GM20431 (cell line): ENCODE measurements around the gene STH.

ENCODE experiments used
- in situ Hi-C: fragments of 300-500 bp; cut with MseI, MboI; formaldehyde crosslinking; loops from one replicate; pipeline ENCODE4 v1.15.0; 2020; ENCODE audit warnings: low sequenced_read_pairs; ENCODE audit not compliant: unreplicated experiment

The STH gene

GRCh38 chr17:46020998-46021397 is 21.9 kb downstream of the STH start:
- in situ Hi-C loops, result loop anchor here (25.0 kb wide), 2 partner anchors 191 to 266 kb away; partner anchors contain the start of gene LRRC37A

GRCh38 chr17:46023366-46023765 is 24.3 kb downstream of the STH start:
- in situ Hi-C loops, result loop anchor here (25.0 kb wide), 2 partner anchors 189 to 264 kb away; partner anchors contain the start of gene LRRC37A

GRCh38 chr17:46023783-46024388 is 24.8 kb downstream of the STH start:
- in situ Hi-C loops, result loop anchor here (25.0 kb wide), 2 partner anchors 188 to 263 kb away; partner anchors contain the start of gene LRRC37A

GRCh38 chr17:46024590-46024989 is 25.5 kb downstream of the STH start:
- in situ Hi-C loops, result loop anchor here (25.0 kb wide), 2 partner anchors 188 to 263 kb away; partner anchors contain the start of gene LRRC37A

- in situ Hi-C loops, result no loop called here
These were observed 26.0 kb downstream of the STH start for GRCh38 chr17:46025060-46025459.

DNA sequence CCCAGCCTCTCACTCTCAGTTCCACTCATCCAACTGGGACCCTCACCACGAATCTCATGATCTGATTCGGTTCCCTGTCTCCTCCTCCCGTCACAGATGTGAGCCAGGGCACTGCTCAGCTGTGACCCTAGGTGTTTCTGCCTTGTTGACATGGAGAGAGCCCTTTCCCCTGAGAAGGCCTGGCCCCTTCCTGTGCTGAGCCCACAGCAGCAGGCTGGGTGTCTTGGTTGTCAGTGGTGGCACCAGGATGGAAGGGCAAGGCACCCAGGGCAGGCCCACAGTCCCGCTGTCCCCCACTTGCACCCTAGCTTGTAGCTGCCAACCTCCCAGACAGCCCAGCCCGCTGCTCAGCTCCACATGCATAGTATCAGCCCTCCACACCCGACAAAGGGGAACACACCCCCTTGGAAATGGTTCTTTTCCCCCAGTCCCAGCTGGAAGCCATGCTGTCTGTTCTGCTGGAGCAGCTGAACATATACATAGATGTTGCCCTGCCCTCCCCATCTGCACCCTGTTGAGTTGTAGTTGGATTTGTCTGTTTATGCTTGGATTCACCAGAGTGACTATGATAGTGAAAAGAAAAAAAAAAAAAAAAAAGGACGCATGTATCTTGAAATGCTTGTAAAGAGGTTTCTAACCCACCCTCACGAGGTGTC is 26.6 kb downstream of the STH start:
- in situ Hi-C loops, result no loop called here

DNA sequence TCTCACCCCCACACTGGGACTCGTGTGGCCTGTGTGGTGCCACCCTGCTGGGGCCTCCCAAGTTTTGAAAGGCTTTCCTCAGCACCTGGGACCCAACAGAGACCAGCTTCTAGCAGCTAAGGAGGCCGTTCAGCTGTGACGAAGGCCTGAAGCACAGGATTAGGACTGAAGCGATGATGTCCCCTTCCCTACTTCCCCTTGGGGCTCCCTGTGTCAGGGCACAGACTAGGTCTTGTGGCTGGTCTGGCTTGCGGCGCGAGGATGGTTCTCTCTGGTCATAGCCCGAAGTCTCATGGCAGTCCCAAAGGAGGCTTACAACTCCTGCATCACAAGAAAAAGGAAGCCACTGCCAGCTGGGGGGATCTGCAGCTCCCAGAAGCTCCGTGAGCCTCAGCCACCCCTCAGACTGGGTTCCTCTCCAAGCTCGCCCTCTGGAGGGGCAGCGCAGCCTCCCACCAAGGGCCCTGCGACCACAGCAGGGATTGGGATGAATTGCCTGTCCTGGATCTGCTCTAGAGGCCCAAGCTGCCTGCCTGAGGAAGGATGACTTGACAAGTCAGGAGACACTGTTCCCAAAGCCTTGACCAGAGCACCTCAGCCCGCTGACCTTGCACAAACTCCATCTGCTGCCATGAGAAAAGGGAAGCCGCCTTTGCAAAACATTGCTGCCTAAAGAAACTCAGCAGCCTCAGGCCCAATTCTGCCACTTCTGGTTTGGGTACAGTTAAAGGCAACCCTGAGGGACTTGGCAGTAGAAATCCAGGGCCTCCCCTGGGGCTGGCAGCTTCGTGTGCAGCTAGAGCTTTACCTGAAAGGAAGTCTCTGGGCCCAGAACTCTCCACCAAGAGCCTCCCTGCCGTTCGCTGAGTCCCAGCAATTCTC is 27.4 kb downstream of the STH start:
- in situ Hi-C loops, result no loop called here

DNA sequence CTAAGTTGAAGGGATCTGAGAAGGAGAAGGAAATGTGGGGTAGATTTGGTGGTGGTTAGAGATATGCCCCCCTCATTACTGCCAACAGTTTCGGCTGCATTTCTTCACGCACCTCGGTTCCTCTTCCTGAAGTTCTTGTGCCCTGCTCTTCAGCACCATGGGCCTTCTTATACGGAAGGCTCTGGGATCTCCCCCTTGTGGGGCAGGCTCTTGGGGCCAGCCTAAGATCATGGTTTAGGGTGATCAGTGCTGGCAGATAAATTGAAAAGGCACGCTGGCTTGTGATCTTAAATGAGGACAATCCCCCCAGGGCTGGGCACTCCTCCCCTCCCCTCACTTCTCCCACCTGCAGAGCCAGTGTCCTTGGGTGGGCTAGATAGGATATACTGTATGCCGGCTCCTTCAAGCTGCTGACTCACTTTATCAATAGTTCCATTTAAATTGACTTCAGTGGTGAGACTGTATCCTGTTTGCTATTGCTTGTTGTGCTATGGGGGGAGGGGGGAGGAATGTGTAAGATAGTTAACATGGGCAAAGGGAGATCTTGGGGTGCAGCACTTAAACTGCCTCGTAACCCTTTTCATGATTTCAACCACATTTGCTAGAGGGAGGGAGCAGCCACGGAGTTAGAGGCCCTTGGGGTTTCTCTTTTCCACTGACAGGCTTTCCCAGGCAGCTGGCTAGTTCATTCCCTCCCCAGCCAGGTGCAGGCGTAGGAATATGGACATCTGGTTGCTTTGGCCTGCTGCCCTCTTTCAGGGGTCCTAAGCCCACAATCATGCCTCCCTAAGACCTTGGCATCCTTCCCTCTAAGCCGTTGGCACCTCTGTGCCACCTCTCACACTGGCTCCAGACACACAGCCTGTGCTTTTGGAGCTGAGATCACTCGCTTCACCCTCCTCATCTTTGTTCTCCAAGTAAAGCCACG is 28.3 kb downstream of the STH start:
- in situ Hi-C loops, result no loop called here

- in situ Hi-C loops, result no loop called here
These were observed 28.9 kb downstream of the STH start for GRCh38 chr17:46027976-46028325.

DNA sequence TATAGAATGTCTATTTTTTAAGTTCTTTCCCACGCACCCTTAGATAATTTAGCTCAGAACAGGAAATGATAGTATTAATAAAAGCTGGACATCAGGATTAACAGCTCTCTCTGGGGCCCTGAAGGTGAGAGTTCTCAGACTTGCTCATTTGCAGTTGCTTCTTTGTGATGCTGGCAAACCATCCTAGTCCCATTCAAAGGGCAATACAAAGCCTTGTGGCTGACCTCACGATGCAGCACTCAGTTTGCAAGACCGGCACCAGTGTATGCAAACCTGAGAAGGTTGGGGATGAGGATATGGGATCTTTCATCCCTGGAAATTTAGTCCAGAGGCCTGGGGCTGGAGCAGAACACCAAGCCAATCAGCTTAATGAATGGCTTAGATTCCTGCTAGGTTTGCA is 29.3 kb downstream of the STH start:
- in situ Hi-C loops, result no loop called here

- in situ Hi-C loops, result no loop called here
These were observed 30.0 kb downstream of the STH start for GRCh38 chr17:46028981-46029565.

GRCh38 chr17:46029627-46030026 is 30.6 kb downstream of the STH start:
- in situ Hi-C loops, result no loop called here

DNA sequence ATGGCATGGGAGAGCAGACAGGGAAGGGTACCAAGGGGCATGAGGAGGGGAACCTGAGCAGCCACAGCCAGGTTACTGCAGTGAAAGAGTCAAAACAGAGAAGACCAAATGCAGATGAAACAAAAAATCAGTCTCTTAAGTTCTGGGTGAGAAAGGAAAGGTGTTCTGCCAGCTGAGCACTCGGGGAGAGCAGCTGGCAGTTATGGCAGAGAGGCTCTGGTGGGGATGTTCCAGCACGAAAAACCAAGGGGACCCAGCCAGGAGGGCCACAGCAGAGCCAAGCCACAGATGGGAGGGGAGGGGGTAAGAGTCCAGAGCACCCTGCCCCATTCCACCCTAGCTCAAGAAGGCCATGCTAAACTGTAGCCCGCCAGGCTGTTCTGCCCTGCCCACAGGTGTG is 31.7 kb downstream of the STH start:
- in situ Hi-C loops, result no loop called here

GRCh38 chr17:46031440-46031839 is 32.4 kb downstream of the STH start:
- in situ Hi-C loops, result no loop called here

DNA sequence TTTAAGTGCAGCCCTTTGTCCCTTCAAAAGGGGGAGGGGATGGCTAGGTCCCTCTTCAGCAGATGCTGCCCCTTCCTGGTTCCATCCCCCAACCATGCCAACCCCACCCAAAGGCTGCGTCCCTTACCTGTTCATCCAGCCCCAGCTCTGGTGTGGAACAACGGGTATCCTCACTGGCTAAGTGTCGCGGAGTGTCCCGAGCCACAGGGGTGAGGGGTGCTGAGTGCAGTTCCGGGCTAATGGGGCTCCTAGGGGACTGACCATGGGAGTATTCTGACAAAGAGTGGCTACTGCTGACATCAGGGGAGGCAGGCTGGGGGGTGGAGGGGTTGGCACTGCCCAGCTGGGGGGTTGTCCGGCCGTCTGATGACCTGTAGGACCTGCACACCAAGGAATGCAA is 32.9 kb downstream of the STH start:
- in situ Hi-C loops, result no loop called here

DNA sequence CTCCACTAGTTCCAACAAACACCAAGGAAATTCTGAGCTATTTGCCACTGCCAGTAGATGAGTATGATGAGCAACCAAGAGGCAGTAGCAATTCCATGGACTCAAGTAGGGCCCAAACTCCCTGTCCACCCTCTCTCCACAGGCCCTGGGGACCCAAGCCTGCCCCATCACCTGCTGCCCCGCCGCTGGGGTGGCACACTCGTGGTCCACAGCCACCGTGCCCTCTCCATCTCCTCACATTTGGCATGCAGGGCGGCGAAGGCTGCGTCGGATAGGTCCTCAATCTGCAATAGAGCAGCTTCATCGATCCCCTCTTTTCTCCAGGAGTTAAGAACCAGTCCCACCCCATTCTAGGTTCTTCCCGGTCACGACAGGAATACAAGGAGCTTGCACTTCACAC is 33.9 kb downstream of the STH start:
- in situ Hi-C loops, result no loop called here

GRCh38 chr17:46033392-46033791 is 34.3 kb downstream of the STH start:
- in situ Hi-C loops, result no loop called here

DNA sequence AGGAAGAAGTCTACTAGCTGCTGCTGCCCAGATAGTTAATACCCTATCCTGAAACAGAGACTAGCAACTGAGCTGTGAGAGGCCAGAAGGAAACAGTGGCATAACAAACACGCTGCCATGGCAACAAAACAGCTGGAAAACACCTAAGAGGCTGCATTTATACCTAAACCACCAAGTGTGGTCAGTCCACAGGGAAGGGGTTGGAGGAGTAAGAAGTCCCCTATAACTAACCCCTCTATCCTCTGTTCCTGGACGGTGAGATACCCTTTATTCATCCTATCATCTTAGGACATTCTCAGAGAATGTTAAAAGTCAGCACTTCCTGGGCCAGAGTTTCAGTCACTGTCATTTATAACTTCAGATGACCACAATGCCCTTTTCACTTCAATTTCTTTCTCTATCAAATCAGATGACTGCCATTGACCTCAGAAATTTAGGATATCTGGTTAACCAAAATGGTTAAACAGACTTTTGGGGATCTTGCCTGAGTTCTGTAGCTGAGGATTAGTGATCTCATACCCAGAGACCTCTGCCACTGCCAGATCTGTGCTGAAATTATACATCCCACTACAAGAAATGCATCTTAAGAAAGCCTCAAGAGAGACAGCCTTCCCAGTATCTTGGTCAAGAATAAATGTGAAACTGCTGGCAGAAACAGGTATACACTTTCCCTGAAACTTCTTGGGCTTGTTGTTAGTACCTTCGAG is 36.2 kb downstream of the STH start:
- in situ Hi-C loops, result no loop called here

- in situ Hi-C loops, result no loop called here
These were observed 37.4 kb downstream of the STH start for GRCh38 chr17:46036491-46036890.
